ENCODE measurements around the gene SULT1A1.
"Not testable (repeated sequence)": the region's sequence is repeated elsewhere in the genome, so short reads cannot be mapped to it uniquely, and the experiment has no call there.

SULT1A1 gene

DNA sequence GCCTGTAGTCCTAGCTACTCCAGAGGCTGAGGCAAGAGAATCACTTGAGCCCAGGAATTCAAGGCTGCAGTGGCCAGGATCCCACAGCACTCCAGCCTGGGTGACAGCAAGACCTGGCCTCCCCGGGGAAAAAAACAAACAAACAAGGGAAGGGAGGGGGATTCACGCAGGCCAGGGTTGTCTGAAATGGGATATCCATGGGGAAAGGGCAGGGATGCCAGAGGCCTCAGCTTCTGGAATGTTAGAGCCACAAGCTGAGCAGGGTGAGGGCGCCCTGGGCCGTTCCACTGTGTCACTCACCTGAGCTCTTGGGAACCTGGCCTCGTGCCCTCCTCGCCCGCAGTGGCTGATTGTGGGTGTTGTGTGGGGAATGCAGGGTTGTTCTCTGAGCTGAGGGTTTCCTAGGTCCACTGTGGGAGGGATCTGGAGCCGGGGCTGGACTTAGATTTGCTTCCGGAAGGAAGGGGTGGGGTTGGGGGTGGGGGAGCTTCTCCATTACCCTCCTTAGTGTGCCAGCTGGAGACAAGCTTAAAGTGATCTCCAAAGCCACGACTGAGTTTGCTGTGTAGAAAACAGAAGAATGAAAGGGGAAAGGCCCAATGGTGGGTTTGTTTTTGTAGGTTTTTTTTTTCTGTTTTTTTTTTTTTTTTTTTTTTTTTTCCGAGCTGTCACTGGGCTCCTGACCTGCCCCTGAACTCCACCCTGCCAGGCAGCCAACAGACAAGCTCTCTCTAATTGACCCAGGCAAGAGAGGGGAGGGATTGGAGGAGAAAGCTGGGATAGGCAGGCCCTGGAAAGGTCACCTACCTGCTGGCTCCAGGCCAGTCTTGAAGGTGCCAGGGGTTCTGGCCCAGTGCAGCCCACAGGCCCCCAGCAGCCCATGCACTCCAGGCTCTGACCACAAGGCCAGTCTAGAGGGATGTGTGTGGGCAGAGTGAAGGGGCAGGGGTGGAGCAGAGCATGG, at the start of gene SULT1A1:
TSS of gene SULT1A1 (minus strand) at position 414 of the 964 bp plus-strand sequence. CDS start 1,189 bp downstream, outside the sequence.
- no peak for DNase-seq

DNA sequence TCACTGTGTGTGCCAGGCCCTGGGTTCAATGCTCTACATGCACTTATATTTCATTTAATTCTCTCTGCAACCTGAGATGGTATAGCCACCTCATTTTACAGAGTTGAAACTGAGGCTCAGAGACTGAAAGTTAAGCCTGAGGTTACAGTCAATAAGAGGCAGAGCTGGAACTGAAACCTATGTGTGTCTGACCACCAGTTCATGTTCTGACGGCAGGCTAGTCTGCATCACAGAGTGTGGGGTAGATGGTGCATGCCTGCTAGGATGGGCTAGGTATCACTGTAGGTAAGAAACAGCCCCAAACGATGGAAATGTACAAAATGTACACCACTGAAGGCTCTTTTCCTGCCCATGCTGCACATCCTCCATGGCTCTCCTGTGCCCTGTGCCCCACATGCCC, 30.1 kb upstream of the SULT1A1 start:
- not testable (repeated sequence) for DNase-seq

DNA sequence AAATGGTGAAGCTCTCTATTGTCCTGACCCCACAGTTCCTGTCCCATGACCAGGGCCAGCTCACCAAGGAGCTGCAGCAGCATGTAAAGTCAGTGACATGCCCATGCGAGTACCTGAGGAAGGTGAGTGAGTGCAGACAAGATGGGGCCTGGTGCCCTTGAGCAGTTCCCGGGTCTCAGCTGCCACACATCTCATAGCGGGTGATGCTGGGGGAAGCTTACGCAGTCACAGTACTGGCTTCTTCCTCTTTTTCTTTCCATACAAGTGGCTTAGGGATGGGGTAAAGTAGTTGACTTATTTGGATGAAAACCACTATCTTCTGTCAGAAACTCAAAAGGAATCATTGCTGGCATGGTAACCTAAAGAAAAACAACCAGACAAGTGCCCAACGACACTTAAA, 28.5 kb upstream of the SULT1A1 start:
- not testable (repeated sequence) for DNase-seq

DNA sequence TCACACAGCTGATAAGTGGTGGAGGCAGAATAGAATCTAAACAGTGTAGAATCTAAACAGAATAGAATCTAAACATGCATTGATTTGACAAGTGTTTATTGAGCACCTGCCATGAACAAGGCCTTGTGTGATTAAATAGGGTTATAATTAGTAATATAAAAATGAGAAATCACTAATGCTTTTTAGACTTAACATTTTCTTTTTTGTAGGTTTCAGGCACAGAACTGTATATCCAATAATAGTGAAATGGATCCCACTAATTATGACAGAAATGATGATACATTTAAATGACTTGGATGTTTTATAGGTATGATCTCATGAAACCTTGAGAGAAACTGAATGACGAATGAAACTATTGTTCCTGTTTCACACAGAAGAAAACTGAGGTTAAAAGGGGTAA, 27.9 kb upstream of the SULT1A1 start, which contains the start of gene NPIPB8:
TSS of gene NPIPB8 (plus strand) at position 301 of the 400 bp plus-strand sequence. CDS start 296 bp downstream, outside the sequence.
- DNase-seq = not testable (repeated sequence)

DNA sequence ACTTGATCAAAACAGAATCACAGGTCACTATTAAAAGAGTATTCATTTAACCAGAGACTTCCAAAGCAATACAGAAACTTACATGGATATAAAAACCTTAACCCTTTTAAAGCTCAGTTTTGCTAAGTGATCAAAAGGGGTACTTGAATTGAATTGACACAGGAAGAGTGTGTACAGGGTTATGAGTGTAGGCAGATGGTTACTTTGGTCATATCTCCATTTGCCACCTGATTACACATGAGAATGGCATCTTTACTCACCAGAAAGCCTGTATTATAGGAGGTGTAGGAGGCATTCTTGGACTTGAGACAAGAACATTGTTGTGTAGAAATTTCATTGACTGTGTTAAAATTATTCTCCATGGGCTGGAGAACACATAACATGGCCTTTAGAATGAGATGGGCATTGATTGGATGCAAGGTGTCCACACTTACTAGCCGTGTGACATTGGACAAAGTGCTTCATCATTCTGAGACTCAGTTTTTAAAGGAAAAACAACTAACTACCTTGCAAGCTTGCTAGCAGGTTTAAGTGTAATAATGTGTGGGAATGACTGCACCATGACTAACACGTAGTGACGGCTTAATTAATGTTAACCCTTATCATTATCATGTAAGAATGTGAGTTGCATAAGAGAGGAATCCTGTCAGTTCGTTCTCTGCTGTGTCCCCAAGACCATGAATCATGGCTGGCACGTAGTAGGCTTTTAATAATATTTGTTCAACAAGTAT, 26.4 kb upstream of the SULT1A1 start:
- DNase-seq = not testable (repeated sequence)

DNA sequence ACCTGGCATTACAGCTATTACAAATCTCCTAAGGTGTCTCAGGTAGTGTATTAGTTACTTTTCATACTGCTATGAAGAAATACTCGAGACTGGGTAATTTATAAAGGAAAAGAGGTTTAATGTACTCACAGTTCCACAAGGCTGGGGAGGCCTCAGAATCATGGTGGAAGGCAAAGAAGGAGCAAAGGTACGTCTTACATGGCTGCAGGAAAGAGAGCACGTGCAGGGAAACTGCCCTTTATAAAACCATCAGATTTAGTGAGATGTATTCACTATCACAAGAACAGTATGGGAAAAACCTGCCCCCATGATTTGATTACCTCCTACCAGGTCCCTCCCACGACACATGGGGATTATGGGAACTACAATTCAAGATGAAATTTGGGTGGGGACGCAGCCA, 21.1 kb upstream of the SULT1A1 start:
- not testable (repeated sequence) for DNase-seq

DNA sequence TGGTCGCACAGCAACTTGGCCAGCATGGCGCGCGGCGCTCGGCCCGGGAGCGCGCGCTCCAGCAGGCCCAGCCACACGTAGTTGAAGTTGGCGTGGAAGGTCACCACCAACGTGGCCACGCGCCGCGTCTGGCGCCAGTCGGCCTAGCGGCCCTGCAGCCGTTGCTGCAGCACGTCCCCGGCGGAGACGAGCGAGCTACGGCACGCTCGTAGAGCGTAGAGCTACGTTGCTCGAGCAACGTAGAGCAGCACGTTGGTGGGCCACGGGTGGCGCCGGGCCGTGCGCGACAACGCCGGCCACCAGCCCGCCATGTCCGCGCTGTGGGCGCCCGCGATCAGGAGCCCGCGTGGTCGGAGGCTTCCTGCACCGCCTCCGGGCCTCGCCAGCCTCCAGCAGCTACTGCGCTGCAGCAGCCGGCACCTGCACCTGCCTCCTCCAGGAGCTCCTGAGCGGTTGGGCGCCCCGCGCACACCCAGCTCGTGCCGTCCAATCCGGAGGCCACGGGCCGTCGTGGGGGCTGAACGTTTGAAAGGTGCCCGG, 13.4 kb upstream of the SULT1A1 start:
- DNase-seq = peak; percentile 68 to 75

DNA sequence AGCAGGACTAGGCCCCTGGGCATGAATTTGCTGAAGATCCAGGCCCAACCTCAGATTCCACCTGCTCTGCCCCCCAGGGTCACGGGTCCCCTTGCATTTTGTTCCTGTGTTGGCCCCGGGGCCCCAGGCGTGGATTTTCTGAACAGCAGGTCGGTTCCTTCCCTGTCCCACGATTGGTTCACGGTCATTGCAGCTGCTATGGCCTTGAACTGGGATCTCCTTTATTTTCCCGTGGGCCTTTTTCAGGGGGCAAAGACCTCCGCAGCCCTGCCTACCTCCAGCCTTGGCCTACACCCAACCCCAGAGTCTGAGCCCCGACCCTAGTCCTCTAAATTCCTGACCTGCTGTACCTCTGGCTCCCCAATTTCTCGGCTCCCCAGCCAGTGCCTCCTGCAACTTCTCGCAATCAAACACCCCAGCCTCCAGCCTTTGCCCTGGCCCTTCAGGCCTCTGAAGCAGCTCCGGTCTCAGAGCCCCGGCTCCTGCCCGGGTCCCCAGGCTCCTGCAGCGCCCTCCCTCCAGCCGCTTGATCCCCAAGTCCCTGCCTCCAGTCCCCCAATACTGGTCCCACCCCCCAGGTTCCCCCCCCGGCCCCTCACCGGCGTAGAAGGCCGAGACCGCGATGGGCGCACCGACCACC, 12.8 kb upstream of the SULT1A1 start:
- peak; percentile 18 to 30 for DNase-seq

DNA sequence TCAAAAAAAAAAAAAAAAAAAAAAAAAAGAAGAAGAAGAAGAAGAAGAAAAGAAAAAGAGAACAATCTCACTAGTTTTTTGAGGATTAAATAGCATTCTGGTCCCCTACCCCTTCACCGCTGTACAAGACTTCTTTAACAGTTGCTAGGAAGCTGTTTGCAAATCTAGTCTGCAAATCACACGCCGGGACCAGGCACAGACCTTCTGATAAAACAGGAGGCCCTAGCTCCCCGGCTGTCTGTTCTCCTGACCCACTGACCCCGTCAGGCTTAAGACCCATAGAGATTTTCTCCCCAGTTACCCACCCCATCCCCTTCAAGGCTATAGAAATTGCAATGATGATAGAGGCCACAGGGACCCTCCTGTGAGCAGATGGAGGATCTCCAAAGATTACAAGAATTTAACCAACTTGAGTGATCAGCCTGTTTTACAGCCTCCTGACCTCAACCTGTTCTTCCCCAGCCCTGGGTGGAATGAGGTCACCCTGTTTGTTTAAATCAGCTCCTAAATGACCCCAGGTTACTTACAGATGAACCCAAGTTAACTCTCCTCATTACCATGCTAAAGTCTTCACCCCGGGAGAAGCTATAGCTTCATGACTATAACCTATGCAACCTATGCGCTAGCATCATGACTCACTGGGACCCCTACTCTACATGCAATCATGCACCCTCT, 11.8 kb upstream of the SULT1A1 start:
- no peak for DNase-seq

DNA sequence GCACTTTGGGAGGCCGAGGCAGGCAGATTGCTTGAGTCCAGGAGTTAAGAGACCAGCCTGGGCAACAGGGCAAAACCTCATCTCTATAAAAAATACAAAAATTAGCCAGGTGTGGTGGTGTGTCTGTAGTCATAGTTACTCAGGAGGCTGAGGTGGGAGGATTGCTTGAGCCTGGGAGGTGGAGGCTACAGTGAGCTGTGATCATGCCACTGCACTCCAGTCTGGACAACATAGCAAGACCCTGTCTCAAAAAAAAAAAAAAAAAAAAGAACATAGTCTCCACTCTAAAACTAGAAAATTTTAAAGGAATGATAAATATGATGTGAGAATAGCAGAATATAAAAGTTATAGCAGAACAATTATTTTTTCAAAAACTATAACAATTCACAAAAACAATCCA, 10.5 kb upstream of the SULT1A1 start:
- DNase-seq = not testable (repeated sequence)

DNA sequence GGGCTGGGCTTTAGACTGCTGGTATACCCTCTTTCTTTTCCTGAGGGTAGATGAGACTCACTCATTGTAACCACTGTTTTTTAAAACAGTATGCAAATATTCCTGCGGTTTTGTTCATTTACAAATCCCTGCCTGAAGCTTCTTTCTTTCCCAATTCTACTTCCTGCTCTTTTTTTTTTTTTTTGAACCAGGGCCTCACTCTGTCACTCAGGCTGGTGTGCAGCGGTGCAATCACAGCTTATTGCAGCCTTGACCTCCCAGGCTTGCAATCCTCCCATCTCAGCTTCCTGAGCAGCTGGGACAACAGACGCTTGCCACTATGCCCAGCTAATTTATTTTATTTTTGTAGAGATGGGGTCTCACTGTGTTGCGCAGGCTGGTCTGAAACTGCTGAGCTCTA, 8.0 kb upstream of the SULT1A1 start:
- no peak for DNase-seq

DNA sequence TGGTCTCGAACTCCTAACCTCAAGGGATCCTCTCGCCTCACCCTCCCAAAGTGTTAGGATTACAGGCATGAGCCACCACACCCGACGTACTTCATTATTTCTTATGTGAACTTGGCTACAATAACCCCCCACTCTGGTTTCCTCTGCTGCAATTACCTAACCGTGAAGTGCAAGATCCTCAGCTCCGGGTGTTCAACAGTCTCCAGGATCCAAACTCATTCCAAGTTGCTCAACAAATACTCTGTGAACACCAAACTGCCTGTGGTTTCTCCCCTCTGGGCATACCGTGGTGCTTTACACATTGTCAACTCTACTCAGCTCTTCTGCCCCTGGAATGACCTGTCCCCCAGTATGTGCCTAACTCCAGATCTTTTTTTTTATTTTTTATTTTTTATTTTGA, 6.8 kb upstream of the SULT1A1 start:
- no peak for DNase-seq

DNA sequence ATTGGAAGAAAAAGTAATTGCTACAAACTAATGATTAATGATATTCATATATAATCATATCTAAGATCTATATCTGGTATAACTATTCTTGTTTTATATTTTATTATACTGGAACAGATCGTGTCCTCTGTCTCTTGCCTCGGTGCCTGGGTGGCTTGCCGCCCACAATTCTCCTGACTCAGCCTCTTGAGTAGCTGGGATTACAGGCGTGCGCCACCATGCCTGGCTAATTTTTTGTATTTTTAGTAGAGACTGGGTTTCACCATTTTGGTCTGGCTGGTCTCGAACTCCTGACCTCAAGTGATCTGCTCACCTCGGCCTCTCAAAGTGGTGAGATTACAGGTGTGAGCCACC, 6.4 kb upstream of the SULT1A1 start:
- not testable (repeated sequence) for DNase-seq

DNA sequence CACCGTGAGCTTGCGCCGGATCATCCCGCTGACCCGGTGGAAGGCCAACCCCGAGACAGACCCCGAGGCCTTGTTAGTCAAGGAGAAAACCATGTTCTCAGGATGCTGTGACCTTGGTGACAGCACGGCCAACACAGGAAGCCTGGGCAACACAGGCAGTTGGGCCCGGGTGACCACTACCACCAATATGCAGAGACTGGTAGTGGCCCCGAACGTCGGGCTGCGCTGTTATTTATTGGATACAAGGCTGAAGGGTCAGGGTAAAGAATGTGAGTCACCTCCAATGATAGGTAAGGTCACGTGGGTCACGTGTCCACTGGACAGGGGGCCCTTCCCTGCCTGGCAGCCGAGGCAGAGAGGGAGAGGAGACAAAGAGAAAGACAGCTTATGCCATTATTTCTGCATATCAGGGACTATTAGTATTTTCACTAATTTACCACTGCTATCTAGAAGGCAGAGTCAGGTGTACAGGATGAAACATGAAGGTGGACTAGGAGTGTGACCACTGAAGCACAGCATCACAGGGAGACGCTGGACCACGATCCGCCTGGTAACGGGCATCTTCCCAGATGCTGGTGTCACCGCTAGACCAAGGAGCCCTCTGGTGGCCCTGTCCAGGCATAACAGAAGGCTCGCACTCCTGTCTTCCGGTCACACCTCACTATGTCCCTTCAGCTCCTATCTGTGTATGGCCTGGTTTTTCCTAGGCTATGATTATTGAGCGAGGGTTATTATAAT, 5.8 kb upstream of the SULT1A1 start:
- peak; percentile 18 to 35 for DNase-seq

DNA sequence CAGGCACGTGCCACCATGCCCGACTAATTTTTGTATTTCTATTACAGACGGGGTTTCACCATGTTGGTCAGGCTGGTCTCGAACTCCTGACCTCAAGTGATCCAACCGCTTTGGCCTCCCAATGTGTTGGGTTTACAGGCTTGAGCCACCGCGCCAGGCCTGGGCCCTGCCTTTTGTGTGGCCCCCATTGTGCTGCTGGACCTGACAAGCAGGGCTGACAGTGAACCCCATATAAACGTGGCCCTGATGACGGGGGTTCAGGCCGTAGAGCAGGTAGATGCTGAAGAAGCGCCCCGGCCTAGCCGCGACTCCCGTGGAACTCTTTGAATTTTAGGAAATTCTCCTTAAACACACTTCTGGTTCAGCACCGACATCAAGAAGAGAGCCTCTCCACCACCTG, 4.7 kb upstream of the SULT1A1 start:
- not testable (repeated sequence) for DNase-seq

DNA sequence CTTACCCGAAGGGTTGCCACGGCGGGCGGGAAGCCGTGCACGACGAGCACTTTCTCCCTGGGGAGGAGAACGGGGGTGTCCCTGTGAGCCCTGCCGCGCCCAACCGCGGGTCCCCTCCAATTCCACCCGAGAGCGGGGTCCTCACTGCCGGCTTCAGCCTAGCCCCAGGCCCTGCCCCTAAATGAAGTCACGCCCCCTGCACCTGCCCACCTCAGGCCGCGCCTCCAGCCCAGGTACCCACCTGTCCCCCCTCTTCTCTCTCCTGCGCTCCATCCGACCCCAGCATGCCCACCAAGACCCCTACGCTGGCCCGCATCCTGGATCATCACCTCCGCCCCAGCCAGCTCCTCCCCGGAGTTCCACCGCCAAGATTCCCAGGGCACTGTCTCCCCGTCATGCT, 4.1 kb upstream of the SULT1A1 start:
- not testable (repeated sequence) for DNase-seq

DNA sequence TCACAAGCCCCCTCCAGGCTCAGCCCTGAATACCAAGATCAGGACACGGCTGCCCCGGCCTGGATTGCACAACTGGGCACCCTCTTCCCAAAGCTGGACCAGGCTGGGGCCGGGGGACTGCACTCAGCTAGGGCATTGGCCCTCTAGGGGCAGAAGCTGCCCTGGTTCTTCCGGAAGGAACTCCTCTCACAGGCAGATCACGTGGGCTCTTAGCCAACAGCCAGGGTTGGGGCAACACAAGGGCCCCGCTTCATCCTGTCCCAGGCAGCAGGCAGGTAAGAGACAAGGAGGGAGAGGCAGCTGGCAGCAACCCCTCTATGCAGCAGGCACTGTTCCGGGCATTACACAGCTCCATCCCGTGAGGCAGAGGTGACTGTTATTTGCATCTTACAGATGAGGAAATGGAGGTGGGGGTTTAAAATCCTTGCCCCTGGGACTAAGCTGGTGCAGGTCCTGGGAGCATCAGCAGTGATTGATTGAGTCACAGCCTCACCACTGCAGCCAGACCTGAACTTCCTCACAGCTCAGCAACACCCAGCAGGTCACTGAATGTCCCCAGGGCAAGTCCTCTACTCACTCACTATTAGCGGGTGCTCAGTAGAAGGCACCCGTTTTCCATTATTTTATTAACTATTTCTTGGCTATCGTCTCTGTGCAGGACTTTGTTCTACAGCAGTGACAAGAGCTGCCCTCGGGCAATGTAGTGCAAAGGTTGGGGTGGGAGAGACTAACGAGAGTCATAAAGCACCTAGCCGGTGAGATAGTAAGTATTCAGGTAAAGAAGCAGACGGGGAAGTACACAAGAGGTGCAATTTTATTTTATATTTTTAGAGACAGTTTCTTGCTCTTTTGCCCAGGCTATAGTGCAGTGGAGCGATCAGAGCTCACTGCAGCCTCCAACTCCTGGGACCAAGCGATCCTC, 2.8 kb upstream of the SULT1A1 start:
- DNase-seq = not testable (repeated sequence)

DNA sequence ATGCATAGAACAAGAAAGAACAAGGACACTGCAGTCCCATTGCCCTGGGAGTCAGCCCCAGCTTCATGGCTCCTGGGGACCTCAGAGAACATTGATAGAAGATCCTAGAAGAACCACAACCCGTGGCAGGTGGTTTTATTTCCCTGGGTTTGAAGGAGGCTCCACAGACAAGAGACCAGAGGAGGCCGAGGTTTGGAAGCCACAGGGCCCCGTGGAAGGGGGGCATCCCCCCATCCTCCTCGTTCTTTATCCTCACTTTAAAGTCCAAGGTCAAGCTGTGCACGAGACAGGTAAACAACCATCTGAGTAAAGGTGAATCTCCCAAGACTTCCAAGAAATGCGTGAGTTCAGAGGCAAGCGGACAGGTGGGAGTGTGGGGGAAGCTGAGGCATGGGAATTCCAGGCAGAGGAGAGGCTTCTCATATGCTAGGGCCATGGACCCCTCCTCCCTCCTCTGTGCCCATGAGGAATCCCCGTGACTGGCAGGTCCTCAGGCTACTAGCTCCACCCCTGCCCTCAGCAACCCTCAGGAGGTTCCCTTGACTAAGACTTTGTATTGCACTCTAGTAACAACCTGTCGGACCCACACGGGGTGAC, 849 bp upstream of the SULT1A1 start:
- no peak for DNase-seq

DNA sequence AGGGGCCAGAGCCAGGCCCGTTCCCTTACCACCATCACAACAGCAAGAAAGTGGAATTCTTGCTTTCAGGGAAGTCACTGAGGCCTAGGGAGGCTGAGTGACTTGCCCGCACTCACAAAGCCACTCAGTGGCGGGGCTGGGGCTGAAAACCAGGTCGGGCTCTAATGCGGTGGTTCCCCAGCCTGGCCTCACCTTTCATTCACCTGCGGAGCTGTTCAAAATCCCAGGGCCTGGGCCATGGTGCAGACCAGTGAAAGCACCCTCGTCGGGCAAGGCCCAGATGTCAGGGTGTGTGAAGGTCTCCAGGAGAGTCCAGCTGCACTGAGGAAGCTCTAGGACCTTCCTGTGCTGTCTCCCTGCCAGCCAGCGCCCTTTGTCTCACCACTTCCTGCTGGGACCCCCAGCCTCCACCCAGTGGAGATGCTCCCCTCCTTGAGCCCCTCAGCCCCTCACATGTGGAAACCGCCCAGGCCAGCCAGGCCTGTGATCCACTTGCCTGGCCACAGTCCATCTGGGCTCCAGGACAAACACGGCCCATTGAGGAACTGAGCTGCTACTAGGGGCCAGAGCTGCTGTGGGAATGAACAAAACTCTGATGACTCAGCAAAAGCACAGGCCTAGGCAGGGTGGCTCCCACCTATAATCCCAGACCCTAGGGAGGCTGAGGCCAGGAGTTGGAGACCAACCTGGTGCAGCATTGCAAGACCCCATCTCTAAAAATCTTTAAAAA, 812 bp downstream of the SULT1A1 start:
- not testable (repeated sequence) for DNase-seq

Data from activated CD4-positive, alpha-beta T cell treated with anti-CD3 and anti-CD28 coated beads, Interleukin-2, amount 50 U/mL, for 48 hours (primary cell).